PFSK-1 (cell line): Measurements from ENCODE around the gene RNF17.

ENCODE experiments used
- FOXP2 ChIP-seq: optimal IDR thresholded peaks from 2 replicates; pipeline ENCODE3; 2011; ENCODE audit warnings: borderline replicate concordance, control low read depth, inconsistent platforms; ENCODE audit not compliant: insufficient read depth; ENCODE audit errors: extremely low read length, extremely low read depth
- POLR2AphosphoS5 ChIP-seq: IDR thresholded peaks from 2 replicates; pipeline ENCODE4 v1.6.1; 2012; ENCODE audit warnings: low read depth, mild to moderate bottlenecking, control low read depth, low read length, moderate library complexity
- REST ChIP-seq, 2 experiments: IDR thresholded peaks; 2 replicates each; pipeline versions ENCODE4 v1.6.1 to v1.8.0; 2011 to 2012; ENCODE audit warnings: low read depth in 2 of 2, low read length in 2 of 2, control low read depth in 1 of 2, inconsistent platforms in 1 of 2, mild to moderate bottlenecking in 1 of 2, moderate library complexity in 1 of 2; ENCODE audit not compliant: insufficient read depth in 1 of 2
- SIN3A ChIP-seq: IDR thresholded peaks from 2 replicates; pipeline ENCODE4 v1.6.1; 2012; ENCODE audit warnings: mild to moderate bottlenecking, low read length, moderate library complexity, borderline replicate concordance; ENCODE audit not compliant: insufficient read depth
- TAF1 ChIP-seq: IDR thresholded peaks from 2 replicates; pipeline ENCODE4 v1.6.1; 2012; ENCODE audit warnings: low read length, control low read depth, borderline replicate concordance; ENCODE audit not compliant: insufficient read depth

Gene RNF17

GRCh38 chr13:24882665-24883064 lies 118.7 kb downstream of the RNF17 start:
- TF ChIP-seq POLR2AphosphoS5 = no peak
- no peak for TF ChIP-seq SIN3A
- no peak for TF ChIP-seq FOXP2
- no peak for TF ChIP-seq TAF1
- TF ChIP-seq REST (IDR thresholded peaks at IDR 0.05; ENCODE audit: insufficient read depth in 1 of 2, low read depth in 2 of 2, low read length in 2 of 2) = no peak

- TF ChIP-seq TAF1 = no peak
- no peak for TF ChIP-seq SIN3A
- no peak for TF ChIP-seq POLR2AphosphoS5
- TF ChIP-seq REST (IDR thresholded peaks at IDR 0.05; ENCODE audit: insufficient read depth in 1 of 2, low read depth in 2 of 2, low read length in 2 of 2) = no peak
- TF ChIP-seq FOXP2 = no peak
Measured at GRCh38 chr13:24887759-24888158, 123.8 kb downstream of the RNF17 start.

- TF ChIP-seq FOXP2 = no peak
- no peak for TF ChIP-seq TAF1
- no peak for TF ChIP-seq REST (IDR thresholded peaks at IDR 0.05; ENCODE audit: insufficient read depth in 1 of 2, low read depth in 2 of 2, low read length in 2 of 2)
- TF ChIP-seq SIN3A = no peak
- no peak for TF ChIP-seq POLR2AphosphoS5
Measured at GRCh38 chr13:24888291-24888931, 124.4 kb downstream of the RNF17 start.

- TF ChIP-seq FOXP2 (no peak), SIN3A (no peak), POLR2AphosphoS5 (no peak), TAF1 (no peak), REST (IDR thresholded peaks at IDR 0.05; ENCODE audit: insufficient read depth in 1 of 2, low read depth in 2 of 2, low read length in 2 of 2) (no peak)
Measured at GRCh38 chr13:24890256-24890655, 126.3 kb downstream of the RNF17 start.
